ENCODE measurements around the gene BMF. TPM values are rescaled to one million over a fixed set of nuclear protein-coding genes. Genes with fewer than 3 reads are reported as not detected.
A peak's percentile ranks its signal among the peaks of the same experiment; 100 is the strongest.
"Not testable (repeated sequence)": the region's sequence is repeated elsewhere in the genome, so short reads cannot be mapped to it uniquely, and the experiment has no call there.

The BMF gene, protein sequence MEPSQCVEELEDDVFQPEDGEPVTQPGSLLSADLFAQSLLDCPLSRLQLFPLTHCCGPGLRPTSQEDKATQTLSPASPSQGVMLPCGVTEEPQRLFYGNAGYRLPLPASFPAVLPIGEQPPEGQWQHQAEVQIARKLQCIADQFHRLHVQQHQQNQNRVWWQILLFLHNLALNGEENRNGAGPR
- 10 to 100 TPM; 13.3 to 35.4 (median 25.1) TPM for total RNA-seq

DNA sequence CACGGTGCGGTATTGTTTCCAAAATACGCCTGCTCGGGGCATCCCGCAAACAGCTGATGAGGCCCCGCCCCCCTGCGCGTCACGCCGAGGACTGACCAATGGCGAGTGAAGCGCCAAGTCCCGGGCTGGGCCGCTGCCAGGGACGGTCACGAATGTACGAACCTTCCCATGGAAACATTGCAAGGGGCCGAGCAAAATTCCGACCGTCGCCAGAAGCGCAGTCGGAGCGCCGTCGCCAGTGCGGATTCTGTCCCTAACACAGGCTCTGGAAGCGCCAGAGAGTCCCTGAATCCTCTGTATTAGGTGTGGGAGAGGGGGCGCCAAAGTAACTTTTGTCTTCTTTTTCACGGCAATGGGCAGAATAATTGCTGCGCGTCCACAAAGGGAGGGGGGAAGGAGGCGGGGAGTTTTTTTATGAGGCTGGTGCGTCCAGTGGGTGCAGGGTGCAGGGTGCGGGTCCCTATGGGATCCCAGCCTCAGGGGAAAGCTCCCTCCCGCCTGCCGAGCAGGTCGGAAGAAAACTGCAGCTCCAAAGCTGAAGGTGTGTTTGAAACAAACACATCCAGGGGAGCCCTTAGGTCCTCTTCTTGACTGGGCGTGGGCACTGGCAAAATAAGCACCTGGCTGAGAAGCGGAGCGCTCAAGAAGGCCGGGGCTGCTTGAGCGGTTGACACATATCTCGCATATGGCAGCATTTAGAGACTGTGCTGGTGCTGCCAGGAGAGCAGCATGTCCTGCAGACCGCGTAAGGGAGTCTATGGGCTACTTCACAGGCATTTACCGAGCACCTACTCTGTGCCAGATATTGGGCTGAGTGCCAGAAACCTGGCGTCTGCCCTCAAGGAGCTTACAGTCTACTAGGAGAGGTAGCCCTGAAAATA lies at the start of gene BMF:
Gene BMF, minus strand, starts transcription at position 25 of the 881 bp plus-strand sequence. CDS start 2,793 bp downstream, outside the sequence.
- no peaks in the 10 kb centered on the region for H3K27me3 ChIP-seq
- intact Hi-C loops (cut with DNase I; ENCODE audit: low total_unique reads): loop anchor here (5.0 to 10.0 kb wide), 2 partner anchors 62 to 216 kb away; partner anchors contain the start of gene INAFM2
- peaks cover 33 to 51% (median 44%) of the 10 kb centered on the region in 4 donors for H3K4me1 ChIP-seq
- in situ Hi-C loops (cut with MboI; ENCODE audit: low pct_ligation_motif_present in 1 of 4, low pct_unique_long_range_greater_than_20kb in 1 of 4, low sequenced_read_pairs in 3 of 4): loop anchor here in 2 of 4 donors (10.0 kb wide), 2 partner anchors 54 to 64 kb away; no protein-coding TSS in a partner anchor
- whole genome bisulfite sequencing, 2 donors (ENCODE audit: low coverage in 1 of 2): 5% methylated on average over 48 of the region's 48 CpGs; no CpG with 5 or more reads in 1 of the 2 donors
- H3K36me3 ChIP-seq: no peaks in the 10 kb centered on the region
- no peaks in the 10 kb centered on the region for H3K9me3 ChIP-seq
- TF ChIP-seq POLR2AphosphoS5 (IDR thresholded peaks at IDR 0.05): peak; percentile 84 to 93 (median 84)
- no peak for TF ChIP-seq EP300 (IDR thresholded peaks at IDR 0.05; ENCODE audit: low read depth)
- TF ChIP-seq CTCF (IDR thresholded peaks at IDR 0.05): peak in 4 of 5 experiments; percentile 10 to 46 (median 23)
- TF ChIP-seq POLR2A (IDR thresholded peaks at IDR 0.05): peak; percentile 58
- DNase-seq: peak; percentile 100
- H3K27ac ChIP-seq: peak within 1 kb of the TSS; percentile 90 to 94 (median 91)
- H3K4me3 ChIP-seq: peak within 1 kb of the TSS; percentile 37 to 84 (median 81)

- H3K4me1 ChIP-seq: peaks cover 0 to 31% (median 9%) of the 10 kb centered on the region in 4 donors
- no peaks in the 10 kb centered on the region for H3K36me3 ChIP-seq
- H3K4me3 ChIP-seq: no peak overlapping the region
- no peaks in the 10 kb centered on the region for H3K9me3 ChIP-seq
- TF ChIP-seq POLR2A (IDR thresholded peaks at IDR 0.05) (no peak), CTCF (IDR thresholded peaks at IDR 0.05) (no peak), POLR2AphosphoS5 (IDR thresholded peaks at IDR 0.05) (no peak), EP300 (IDR thresholded peaks at IDR 0.05; ENCODE audit: low read depth) (no peak)
- no peak overlapping the region for H3K27ac ChIP-seq
- intact Hi-C loops (cut with DNase I; ENCODE audit: low total_unique reads) (no loop called here), in situ Hi-C loops (cut with MboI; ENCODE audit: low pct_ligation_motif_present in 1 of 4, low pct_unique_long_range_greater_than_20kb in 1 of 4, low sequenced_read_pairs in 3 of 4) (no loop called here)
- 94% methylated on average over 7 of the region's 7 CpGs; no CpG with 5 or more reads in 1 of the 2 donors for WGBS, 2 donors (ENCODE audit: low coverage in 1 of 2)
- no peak for DNase-seq
- no peaks in the 10 kb centered on the region for H3K27me3 ChIP-seq
Measured at GRCh38 chr15:40157778-40158447, 49.2 kb upstream of the BMF start.

DNA sequence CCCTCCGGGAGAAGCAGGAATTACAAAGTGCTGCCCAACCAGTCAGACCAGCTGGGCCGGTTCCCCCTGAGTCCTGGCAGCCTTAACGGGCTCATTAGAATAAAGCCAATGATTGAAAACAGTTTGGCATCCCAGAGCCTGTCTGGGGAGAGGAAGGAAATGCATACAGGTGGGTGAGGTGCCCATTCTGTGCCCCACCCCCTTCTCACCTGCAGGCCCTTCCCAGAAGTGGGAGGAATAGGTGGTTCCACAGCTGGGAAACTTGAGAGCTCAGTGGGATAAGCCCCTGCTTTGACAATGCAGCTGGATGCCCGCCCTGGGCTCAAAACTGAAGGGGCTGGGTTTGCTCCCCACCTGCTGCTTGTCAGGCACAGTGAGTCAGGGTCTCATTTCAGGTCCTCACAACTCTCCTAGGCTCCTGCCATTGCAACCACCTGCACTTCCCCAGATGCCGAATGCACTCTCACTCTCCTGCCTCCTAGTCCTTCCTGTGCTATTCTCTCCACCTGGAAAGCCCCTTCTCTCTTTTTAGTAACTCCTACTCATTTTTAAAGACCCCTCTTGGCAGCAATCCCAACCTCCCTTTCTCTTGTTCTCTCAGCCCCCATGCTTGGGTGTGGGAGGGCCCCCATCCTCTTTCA lies 46.7 kb upstream of the BMF start:
- in situ Hi-C loops (cut with MboI; ENCODE audit: low pct_ligation_motif_present in 1 of 4, low pct_unique_long_range_greater_than_20kb in 1 of 4, low sequenced_read_pairs in 3 of 4) (no loop called here), intact Hi-C loops (cut with DNase I; ENCODE audit: low total_unique reads) (no loop called here)
- Histone ChIP-seq H3K27me3 (no peaks in the 10 kb centered on the region), H3K4me3 (no peak overlapping the region), H3K36me3 (no peaks in the 10 kb centered on the region), H3K4me1 (peaks cover 0 to 12% (median 5%) of the 10 kb centered on the region in 4 donors), H3K9me3 (no peaks in the 10 kb centered on the region), H3K27ac (peak overlapping the region; percentile 12 to 37 (median 24))
- peak; percentile 68 for DNase-seq
- TF ChIP-seq POLR2A (IDR thresholded peaks at IDR 0.05) (no peak), EP300 (IDR thresholded peaks at IDR 0.05; ENCODE audit: low read depth) (no peak), POLR2AphosphoS5 (IDR thresholded peaks at IDR 0.05) (peak in 1 of 3 donors; percentile 35)
- WGBS, 2 donors (ENCODE audit: low coverage in 1 of 2): 34 to 60% methylated on average over 1 to 5 of the region's 5 CpGs

GRCh38 chr15:40154821-40155220 lies 46.1 kb upstream of the BMF start:
- no CpG with 5 or more reads among the region's 1 CpG for WGBS, 2 donors (ENCODE audit: low coverage in 1 of 2)

More at GRCh38 chr15:40154821-40155220, 46.1 kb upstream of the BMF start:
- H3K27me3 ChIP-seq; H3K4me1 ChIP-seq; H3K36me3 ChIP-seq; H3K4me3 ChIP-seq; intact Hi-C loops (cut with DNase I; ENCODE audit: low total_unique reads); in situ Hi-C loops (cut with MboI; ENCODE audit: low pct_ligation_motif_present in 1 of 4, low pct_unique_long_range_greater_than_20kb in 1 of 4, low sequenced_read_pairs in 3 of 4); H3K27ac ChIP-seq; H3K9me3 ChIP-seq; DNase-seq: not testable (repeated sequence)

All from transverse colon (tissue), 4 donors.